DND-41 (cell line): ENCODE measurements around the gene EXOSC3.

Experiments used
- ATAC-seq: fragments of 200-7000 bp; cut with Tn5 transposase; 3 replicates; pipeline ENCODE4 v1.9.1; 2021; ENCODE audit warnings: low read depth; ENCODE audit not compliant: insufficient read depth
- DNase-seq: peaks from one replicate; pipeline ENCODE4 v3.0.0-alpha.2; 2020
- H2AFZ ChIP-seq: 2 replicates; pipeline ENCODE4 v1.6.0; 2012; ENCODE audit warnings: low read depth, low read length
- H3K27ac ChIP-seq: 2 replicates; pipeline ENCODE4 v1.5.1; 2012; ENCODE audit warnings: low read length, inconsistent platforms
- H3K27me3 ChIP-seq: fragments of 200-600 bp; sonication (generic); 2 replicates; pipeline ENCODE4 v1.6.0; 2012; ENCODE audit warnings: low read length, mild to moderate bottlenecking, inconsistent platforms; ENCODE audit not compliant: insufficient read depth, poor library complexity
- H3K36me3 ChIP-seq: 2 replicates; pipeline ENCODE4 v1.5.1; 2012; ENCODE audit warnings: low read length, inconsistent platforms; ENCODE audit not compliant: insufficient read depth
- H3K4me1 ChIP-seq: 2 replicates; pipeline ENCODE4 v1.5.1; 2012; ENCODE audit warnings: mild to moderate bottlenecking, low read length; ENCODE audit not compliant: insufficient read depth
- H3K4me2 ChIP-seq: 2 replicates; pipeline ENCODE4 v1.6.0; 2012; ENCODE audit warnings: mild to moderate bottlenecking, moderate library complexity, low read length, inconsistent platforms; ENCODE audit not compliant: insufficient read depth
- H3K4me3 ChIP-seq, 2 experiments: fragments of 200-600 bp in 1 of 2; shearing (Covaris generic) in 1 of 2; 2 replicates each; pipeline ENCODE4 v1.5.1; 2012 to 2016; ENCODE audit warnings: inconsistent platforms in 2 of 2, low read length in 2 of 2, mild to moderate bottlenecking in 2 of 2, low read depth in 1 of 2, moderate library complexity in 1 of 2
- H3K79me2 ChIP-seq: 2 replicates; pipeline ENCODE4 v1.6.0; 2012; ENCODE audit warnings: low read length, inconsistent platforms; ENCODE audit not compliant: insufficient read depth
- H3K9ac ChIP-seq: 2 replicates; pipeline ENCODE4 v1.6.0; 2012; ENCODE audit warnings: low read depth, mild to moderate bottlenecking, inconsistent platforms, low read length, moderate library complexity
- H3K9me3 ChIP-seq: 2 replicates; pipeline ENCODE4 v1.5.1; 2012; ENCODE audit warnings: low read length, moderate library complexity, mild to moderate bottlenecking, inconsistent platforms; ENCODE audit not compliant: insufficient read depth, severe bottlenecking
- H4K20me1 ChIP-seq: 2 replicates; pipeline ENCODE4 v1.6.0; 2012; ENCODE audit warnings: low read length; ENCODE audit not compliant: insufficient read depth
- CTCF ChIP-seq: IDR thresholded peaks from 2 replicates; pipeline ENCODE4 v1.5.1; 2012; ENCODE audit warnings: borderline replicate concordance, low read length, moderate library complexity, mild to moderate bottlenecking; ENCODE audit not compliant: poor library complexity, severe bottlenecking; ENCODE audit errors: extremely low read depth
- EZH2 ChIP-seq: IDR thresholded peaks from 3 replicates; pipeline ENCODE4 v1.6.1; 2012; ENCODE audit warnings: borderline replicate concordance, low read depth, mild to moderate bottlenecking, moderate library complexity, low read length, inconsistent platforms; ENCODE audit not compliant: severe bottlenecking

EXOSC3 gene

GRCh38 chr9:37749129-37749528 lies 35.7 kb downstream of the EXOSC3 start:
- Histone ChIP-seq H3K27ac (no peak overlapping the region), H3K4me2 (no peak overlapping the region), H3K79me2 (peaks cover 4% of the 10 kb centered on the region), H3K27me3 (no peaks in the 10 kb centered on the region), H4K20me1 (no peaks in the 10 kb centered on the region), H3K4me3 (no peak overlapping the region), H3K9ac (no peak overlapping the region), H2AFZ (no peak overlapping the region), H3K36me3 (no peaks in the 10 kb centered on the region), H3K9me3 (no peaks in the 10 kb centered on the region), H3K4me1 (peaks cover 14% of the 10 kb centered on the region)
- no peak for TF ChIP-seq CTCF
- no peak for TF ChIP-seq EZH2
- no peak for DNase-seq
- no peak for ATAC-seq

GRCh38 chr9:37747271-37747753 lies 37.6 kb downstream of the EXOSC3 start:
- Histone ChIP-seq H3K36me3 (no peaks in the 10 kb centered on the region), H3K27ac (no peak overlapping the region), H3K79me2 (no peaks in the 10 kb centered on the region), H3K4me2 (no peak overlapping the region), H3K4me3 (no peak overlapping the region), H3K27me3 (no peaks in the 10 kb centered on the region), H3K9me3 (no peaks in the 10 kb centered on the region), H4K20me1 (no peaks in the 10 kb centered on the region), H2AFZ (0 out of 2 replicates have a peak overlapping the region, but pooled peaks have one; percentile 37), H3K4me1 (peaks cover 7% of the 10 kb centered on the region; the same call in 1 of the 2 replicates), H3K9ac (no peak overlapping the region)
- peak; percentile 93 for ATAC-seq
- TF ChIP-seq EZH2 (no peak), CTCF (peak; percentile 94)
- peak; percentile 68 for DNase-seq

GRCh38 chr9:37746448-37747270 lies 38.2 kb downstream of the EXOSC3 start:
- Histone ChIP-seq H3K9ac (no peak overlapping the region), H3K79me2 (no peaks in the 10 kb centered on the region), H4K20me1 (no peaks in the 10 kb centered on the region), H3K4me3 (no peak overlapping the region), H3K4me1 (peaks cover 7% of the 10 kb centered on the region; the same call in 1 of the 2 replicates), H3K36me3 (no peaks in the 10 kb centered on the region), H3K27ac (no peak overlapping the region), H2AFZ (0 out of 2 replicates have a peak overlapping the region, but pooled peaks have one; percentile 37), H3K9me3 (no peaks in the 10 kb centered on the region), H3K4me2 (no peak overlapping the region), H3K27me3 (no peaks in the 10 kb centered on the region)
- no peak for TF ChIP-seq CTCF
- TF ChIP-seq EZH2, result no peak
- ATAC-seq (0 out of 3 replicates have a peak, but pooled peaks have one; percentile 11), DNase-seq (no peak)
